Osteoblast (primary cell): Measurements from ENCODE around the gene SLC6A18. TPM values are rescaled to one million over a fixed set of nuclear protein-coding genes. Genes with fewer than 3 reads are reported as not detected.

Experiments used
- DNase-seq: peaks from one replicate; pipeline ENCODE4 v3.0.0; 2011; ENCODE audit warnings: low spot score, mixed read lengths; ENCODE audit not compliant: insufficient read length; ENCODE audit errors: missing footprints
- H2AFZ ChIP-seq: 2 replicates; pipeline ENCODE4 v1.6.0; 2011; ENCODE audit warnings: mild to moderate bottlenecking, low read length
- H3K27ac ChIP-seq: 2 replicates; pipeline ENCODE4 v1.5.1; 2011; ENCODE audit warnings: mild to moderate bottlenecking, low read depth, low read length, moderate library complexity
- H3K27me3 ChIP-seq: 2 replicates; pipeline ENCODE4 v1.6.0; 2012; ENCODE audit warnings: mild to moderate bottlenecking, control low read depth, inconsistent platforms, low read length, moderate library complexity; ENCODE audit not compliant: insufficient read depth
- H3K36me3 ChIP-seq: 2 replicates; pipeline ENCODE4 v1.5.1; 2011; ENCODE audit warnings: mild to moderate bottlenecking, low read length, control low read depth, moderate library complexity; ENCODE audit not compliant: insufficient read depth
- H3K4me1 ChIP-seq: 2 replicates; pipeline ENCODE4 v1.5.1; 2011; ENCODE audit warnings: mild to moderate bottlenecking, low read length, control low read depth, moderate library complexity; ENCODE audit not compliant: insufficient read depth
- H3K4me2 ChIP-seq: 2 replicates; pipeline ENCODE4 v1.6.0; 2011; ENCODE audit warnings: mild to moderate bottlenecking, low read length; ENCODE audit not compliant: insufficient read depth
- H3K4me3 ChIP-seq: fragments of 200-600 bp; sonication (generic); 3 replicates; pipeline ENCODE4 v1.5.1; 2012; ENCODE audit warnings: mild to moderate bottlenecking, low read length, inconsistent platforms; ENCODE audit not compliant: insufficient read depth
- H3K79me2 ChIP-seq: 2 replicates; pipeline ENCODE4 v1.6.0; 2012; ENCODE audit warnings: mild to moderate bottlenecking, low read length, control low read depth, inconsistent platforms; ENCODE audit not compliant: insufficient read depth
- H3K9me3 ChIP-seq: 2 replicates; pipeline ENCODE4 v1.5.1; 2011; ENCODE audit warnings: low read depth, low read length, control low read depth
- H4K20me1 ChIP-seq: 2 replicates; pipeline ENCODE4 v1.6.0; 2012; ENCODE audit warnings: mild to moderate bottlenecking, low read length, control low read depth; ENCODE audit not compliant: insufficient read depth
- CTCF ChIP-seq: IDR thresholded peaks from 2 replicates; pipeline ENCODE4 v1.5.1; 2011; ENCODE audit warnings: mild to moderate bottlenecking, low read depth, low read length, moderate library complexity; ENCODE audit errors: extremely low read depth
- total RNA-seq: library from RNA; depleted of rRNA; stranded (reverse); fragments of >200 nt; gene quantifications from 2 replicates; pipeline ENCODE4 v1.2.3, GENCODE V29; 2012

The SLC6A18 gene
- total RNA-seq, 1 donor = not detected

GRCh38 chr5:1195916-1196315, 29.3 kb upstream of the SLC6A18 start:
- TF ChIP-seq CTCF = no peak
- Histone ChIP-seq H3K36me3 (no peaks in the 10 kb centered on the region), H2AFZ (no peak overlapping the region), H4K20me1 (no peaks in the 10 kb centered on the region), H3K27ac (no peak overlapping the region), H3K4me2 (no peak overlapping the region), H3K9me3 (no peaks in the 10 kb centered on the region), H3K27me3 (peaks cover 12% of the 10 kb centered on the region), H3K4me3 (no peak overlapping the region), H3K4me1 (no peaks in the 10 kb centered on the region), H3K79me2 (no peaks in the 10 kb centered on the region)
- no peak for DNase-seq

- H3K79me2 ChIP-seq = no peaks in the 10 kb centered on the region
- no peak overlapping the region for H3K27ac ChIP-seq
- H3K4me2 ChIP-seq = no peak overlapping the region
- DNase-seq = no peak
- H3K4me1 ChIP-seq = no peaks in the 10 kb centered on the region
- TF ChIP-seq CTCF = no peak
- no peaks in the 10 kb centered on the region for H4K20me1 ChIP-seq
- H3K9me3 ChIP-seq = no peaks in the 10 kb centered on the region
- H2AFZ ChIP-seq = no peak overlapping the region
- no peak overlapping the region for H3K4me3 ChIP-seq
- H3K36me3 ChIP-seq = no peaks in the 10 kb centered on the region
- peaks cover 10% of the 10 kb centered on the region for H3K27me3 ChIP-seq
These were observed 28.6 kb upstream of the SLC6A18 start for GRCh38 chr5:1196562-1196961.

- no peak for DNase-seq
- Histone ChIP-seq H3K79me2 (no peaks in the 10 kb centered on the region), H3K36me3 (no peaks in the 10 kb centered on the region), H3K27ac (no peak overlapping the region), H3K9me3 (no peaks in the 10 kb centered on the region), H2AFZ (no peak overlapping the region), H3K4me1 (no peaks in the 10 kb centered on the region), H3K4me3 (no peak overlapping the region), H3K27me3 (peaks cover 10% of the 10 kb centered on the region), H4K20me1 (no peaks in the 10 kb centered on the region), H3K4me2 (no peak overlapping the region)
- no peak for TF ChIP-seq CTCF
These were observed 27.1 kb upstream of the SLC6A18 start for GRCh38 chr5:1197876-1198666.

- Histone ChIP-seq H3K4me1 (no peaks in the 10 kb centered on the region), H3K27me3 (peaks cover 10% of the 10 kb centered on the region), H3K36me3 (no peaks in the 10 kb centered on the region), H4K20me1 (no peaks in the 10 kb centered on the region), H3K9me3 (no peaks in the 10 kb centered on the region), H2AFZ (no peak overlapping the region), H3K27ac (no peak overlapping the region), H3K4me2 (no peak overlapping the region), H3K4me3 (no peak overlapping the region), H3K79me2 (no peaks in the 10 kb centered on the region)
- no peak for DNase-seq
- TF ChIP-seq CTCF = no peak
These were observed 25.9 kb upstream of the SLC6A18 start for GRCh38 chr5:1199340-1199648.
